ENCODE results near the gene D2HGDH. TPM values are rescaled to one million over a fixed set of nuclear protein-coding genes. Genes with fewer than 3 reads are reported as not detected.

Gene D2HGDH
- total RNA-seq, 4 donors from 2014 or later, result 5.3 to 54.4 (median 13.7) TPM

DNA sequence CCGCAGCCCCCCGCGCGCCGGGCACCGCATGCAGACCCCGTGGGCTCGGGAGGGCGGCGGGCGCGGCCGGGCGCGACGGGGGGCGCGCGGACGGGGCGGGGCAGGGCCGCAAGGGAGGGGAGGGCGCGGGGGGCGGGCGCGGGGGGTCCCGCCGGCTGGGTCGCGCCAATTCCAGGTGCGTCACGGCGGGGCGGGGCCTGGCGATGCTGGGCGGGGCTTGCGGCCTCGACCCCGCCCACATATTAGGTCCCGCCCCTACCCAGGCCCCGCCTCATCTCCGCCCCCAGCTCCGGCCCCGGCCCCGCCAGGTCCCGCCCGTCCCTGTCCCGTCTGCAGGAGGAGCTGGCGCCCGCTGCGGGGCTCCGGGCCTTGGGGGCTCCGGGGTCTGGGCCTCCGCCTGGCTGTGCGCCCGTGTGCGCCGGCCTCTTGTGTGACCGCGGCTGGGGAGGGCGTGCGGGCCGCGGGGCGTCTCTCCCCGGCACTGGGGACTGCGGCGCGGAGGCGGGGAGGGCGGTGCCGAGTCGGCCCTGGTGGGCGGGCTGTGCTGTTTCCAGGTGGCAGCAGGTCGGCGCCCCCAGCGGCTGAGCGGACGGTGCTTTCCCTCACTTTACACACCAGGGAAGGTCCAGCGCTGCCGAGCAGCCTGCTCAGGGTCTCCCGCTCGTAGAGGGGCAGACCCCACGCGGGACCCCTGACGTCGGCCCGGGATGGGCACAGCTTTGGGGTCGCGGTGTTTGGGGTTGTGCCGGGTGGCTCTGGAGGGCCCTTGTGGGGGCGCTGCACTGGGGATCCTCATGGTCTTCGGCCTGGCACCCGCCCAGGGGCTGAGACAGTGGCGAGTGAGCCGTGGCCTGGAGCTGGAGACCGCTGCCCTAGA lies 32.0 kb upstream of the D2HGDH start:
- Histone ChIP-seq H3K27me3 (no peaks in the 10 kb centered on the region), H3K9me3 (no peaks in the 10 kb centered on the region), H3K4me1 (peaks cover 0 to 6% of the 10 kb centered on the region in 2 donors), H3K36me3 (no peaks in the 10 kb centered on the region), H3K4me3 (peak overlapping the region; percentile 41 to 80), H3K27ac (peak overlapping the region; percentile 91 to 98)
- peak; percentile 81 to 83 for DNase-seq
- intact Hi-C loops (cut with DNase I; ENCODE audit: low total_unique reads), result no loop called here
- no peak for TF ChIP-seq POLR2A (IDR thresholded peaks at IDR 0.05)
- TF ChIP-seq, protein P1, sequence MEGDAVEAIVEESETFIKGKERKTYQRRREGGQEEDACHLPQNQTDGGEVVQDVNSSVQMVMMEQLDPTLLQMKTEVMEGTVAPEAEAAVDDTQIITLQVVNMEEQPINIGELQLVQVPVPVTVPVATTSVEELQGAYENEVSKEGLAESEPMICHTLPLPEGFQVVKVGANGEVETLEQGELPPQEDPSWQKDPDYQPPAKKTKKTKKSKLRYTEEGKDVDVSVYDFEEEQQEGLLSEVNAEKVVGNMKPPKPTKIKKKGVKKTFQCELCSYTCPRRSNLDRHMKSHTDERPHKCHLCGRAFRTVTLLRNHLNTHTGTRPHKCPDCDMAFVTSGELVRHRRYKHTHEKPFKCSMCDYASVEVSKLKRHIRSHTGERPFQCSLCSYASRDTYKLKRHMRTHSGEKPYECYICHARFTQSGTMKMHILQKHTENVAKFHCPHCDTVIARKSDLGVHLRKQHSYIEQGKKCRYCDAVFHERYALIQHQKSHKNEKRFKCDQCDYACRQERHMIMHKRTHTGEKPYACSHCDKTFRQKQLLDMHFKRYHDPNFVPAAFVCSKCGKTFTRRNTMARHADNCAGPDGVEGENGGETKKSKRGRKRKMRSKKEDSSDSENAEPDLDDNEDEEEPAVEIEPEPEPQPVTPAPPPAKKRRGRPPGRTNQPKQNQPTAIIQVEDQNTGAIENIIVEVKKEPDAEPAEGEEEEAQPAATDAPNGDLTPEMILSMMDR (IDR thresholded peaks at IDR 0.05), result peak; percentile 4 to 56 (median 32)

DNA sequence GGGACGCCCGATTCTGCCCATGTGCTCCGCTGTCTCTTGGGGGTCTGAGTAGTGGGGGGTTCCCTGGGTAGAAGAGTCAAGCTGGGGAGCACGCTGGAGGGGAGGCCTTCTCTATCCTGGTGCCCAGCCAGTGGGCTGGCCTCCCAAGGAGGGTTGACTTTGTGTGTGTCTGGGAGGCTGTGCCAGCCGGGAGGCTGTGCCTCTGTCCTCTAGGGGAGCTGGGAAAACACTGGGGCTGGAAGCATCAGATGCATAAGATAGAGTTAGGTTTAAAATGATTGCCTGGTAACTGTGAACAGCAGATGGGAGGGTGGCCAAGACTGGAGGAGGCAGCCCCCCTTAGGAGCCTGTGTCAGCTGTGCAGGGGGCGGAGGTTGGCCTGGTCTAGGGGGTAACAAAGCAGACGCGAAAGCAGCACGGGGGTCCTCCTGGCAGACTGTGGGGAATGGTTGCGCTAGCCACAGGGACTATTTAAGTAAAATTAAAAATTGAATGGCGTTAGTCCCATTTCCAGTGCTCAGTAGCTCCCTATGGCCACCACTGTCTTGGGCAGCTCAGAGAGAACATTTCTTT lies 31.3 kb upstream of the D2HGDH start:
- no peaks in the 10 kb centered on the region for H3K36me3 ChIP-seq
- peak overlapping the region; percentile 29 to 91 for H3K27ac ChIP-seq
- no peaks in the 10 kb centered on the region for H3K27me3 ChIP-seq
- peaks cover 0 to 6% of the 10 kb centered on the region in 2 donors for H3K4me1 ChIP-seq
- intact Hi-C loops (cut with DNase I; ENCODE audit: low total_unique reads), result no loop called here
- TF ChIP-seq, protein P1 (IDR thresholded peaks at IDR 0.05), result no peak
- TF ChIP-seq POLR2A (IDR thresholded peaks at IDR 0.05), result no peak
- no peak for DNase-seq
- H3K4me3 ChIP-seq, result peak overlapping the region; percentile 39 to 80
- no peaks in the 10 kb centered on the region for H3K9me3 ChIP-seq

DNA sequence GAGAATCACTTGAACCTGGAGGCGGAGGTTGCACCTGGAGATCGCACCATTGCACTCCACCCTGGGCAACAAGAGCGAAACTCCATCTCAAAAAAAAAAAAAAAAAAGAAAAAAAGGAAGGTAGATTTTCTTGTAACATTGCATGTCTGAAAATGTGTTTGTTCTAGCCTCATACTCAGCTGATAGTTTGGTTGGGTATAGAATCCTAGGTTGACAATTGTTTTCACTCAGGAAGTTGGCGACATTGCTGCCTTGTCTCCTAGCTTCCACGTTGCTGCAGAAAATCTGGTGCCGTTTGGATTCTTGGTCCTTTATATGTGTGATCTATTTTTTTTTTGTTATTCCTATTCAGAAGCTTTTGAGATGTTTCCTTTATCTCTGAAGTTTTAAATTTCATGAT lies 27.9 kb upstream of the D2HGDH start:
- no peak overlapping the region for H3K4me3 ChIP-seq
- H3K27ac ChIP-seq, result no peak overlapping the region
- no peaks in the 10 kb centered on the region for H3K36me3 ChIP-seq
- TF ChIP-seq POLR2A (IDR thresholded peaks at IDR 0.05), result no peak
- TF ChIP-seq, protein P1 (IDR thresholded peaks at IDR 0.05), result no peak
- DNase-seq, result no peak
- H3K27me3 ChIP-seq, result no peaks in the 10 kb centered on the region
- intact Hi-C loops (cut with DNase I; ENCODE audit: low total_unique reads), result no loop called here
- no peaks in the 10 kb centered on the region for H3K9me3 ChIP-seq
- H3K4me1 ChIP-seq, result no peaks in the 10 kb centered on the region

GRCh38 chr2:241708879-241709278 lies 25.6 kb upstream of the D2HGDH start:
- no peaks in the 10 kb centered on the region for H3K9me3 ChIP-seq
- no peaks in the 10 kb centered on the region for H3K4me1 ChIP-seq
- intact Hi-C loops (cut with DNase I; ENCODE audit: low total_unique reads), result no loop called here
- H3K27ac ChIP-seq, result no peak overlapping the region
- H3K27me3 ChIP-seq, result no peaks in the 10 kb centered on the region
- TF ChIP-seq, protein P1 (IDR thresholded peaks at IDR 0.05), result no peak
- no peak for TF ChIP-seq POLR2A (IDR thresholded peaks at IDR 0.05)
- no peaks in the 10 kb centered on the region for H3K36me3 ChIP-seq
- no peak overlapping the region for H3K4me3 ChIP-seq
- no peak for DNase-seq

- Histone ChIP-seq H3K4me1 (no peaks in the 10 kb centered on the region), H3K9me3 (no peaks in the 10 kb centered on the region), H3K27ac (no peak overlapping the region), H3K4me3 (no peak overlapping the region), H3K27me3 (no peaks in the 10 kb centered on the region), H3K36me3 (no peaks in the 10 kb centered on the region)
- intact Hi-C loops (cut with DNase I; ENCODE audit: low total_unique reads), result no loop called here
- TF ChIP-seq, protein P1 (IDR thresholded peaks at IDR 0.05), result no peak
- no peak for TF ChIP-seq POLR2A (IDR thresholded peaks at IDR 0.05)
- no peak for DNase-seq
Measured at GRCh38 chr2:241719093-241719492, 15.3 kb upstream of the D2HGDH start.

Measured in uterus (tissue), 4 donors.